HEK293 (cell line): ENCODE data around the gene C17orf113.

ENCODE experiments used
- FEZF1 ChIP-seq: fragments of 450-650 bp; formaldehyde crosslinking; IDR thresholded peaks from 2 replicates; pipeline ENCODE4 v1.5.1; 2016; ENCODE audit warnings: missing biosample characterization, missing genetic modification characterization
- GLIS2 ChIP-seq: fragments of 450-650 bp; formaldehyde crosslinking; IDR thresholded peaks from 2 replicates; pipeline ENCODE4 v1.5.1; 2016; ENCODE audit warnings: missing biosample characterization, missing genetic modification characterization
- IKZF3 ChIP-seq: fragments of 450-650 bp; IDR thresholded peaks from 2 replicates; pipeline ENCODE4 v1.5.0; 2018; ENCODE audit warnings: missing biosample characterization, mild to moderate bottlenecking, missing genetic modification characterization, moderate library complexity
- KLF16 ChIP-seq: fragments of 450-650 bp; formaldehyde crosslinking; IDR thresholded peaks from 2 replicates; pipeline ENCODE4 v1.5.1; 2017; ENCODE audit warnings: missing biosample characterization, missing genetic modification characterization
- MYNN ChIP-seq: fragments of 450-650 bp; formaldehyde crosslinking; IDR thresholded peaks from 2 replicates; pipeline ENCODE4 v1.5.1; 2016; ENCODE audit warnings: missing biosample characterization, missing genetic modification characterization, borderline replicate concordance
- SP2 ChIP-seq: fragments of 450-650 bp; formaldehyde crosslinking; IDR thresholded peaks from 2 replicates; pipeline ENCODE4 v1.5.1; 2016; ENCODE audit warnings: missing biosample characterization, missing genetic modification characterization
- SP3 ChIP-seq: fragments of 450-650 bp; formaldehyde crosslinking; IDR thresholded peaks from 2 replicates; pipeline ENCODE4 v1.5.1; 2016; ENCODE audit warnings: missing biosample characterization, missing genetic modification characterization
- SP7 ChIP-seq: fragments of 450-650 bp; formaldehyde crosslinking; IDR thresholded peaks from 2 replicates; pipeline ENCODE4 v1.5.1; 2016; ENCODE audit warnings: missing biosample characterization, missing genetic modification characterization
- TRIM28 ChIP-seq: IDR thresholded peaks from 2 replicates; pipeline ENCODE4 v1.6.1; 2011; ENCODE audit warnings: low read length, control low read depth, borderline replicate concordance
- YY1 ChIP-seq: fragments of 450-650 bp; formaldehyde crosslinking; IDR thresholded peaks from 2 replicates; pipeline ENCODE4 v1.5.1; 2018; ENCODE audit warnings: missing biosample characterization, missing genetic modification characterization
- ZBTB17 ChIP-seq: fragments of 450-650 bp; formaldehyde crosslinking; IDR thresholded peaks from 2 replicates; pipeline ENCODE4 v1.5.1; 2016; ENCODE audit warnings: missing biosample characterization, missing genetic modification characterization
- ZBTB20 ChIP-seq: fragments of 450-650 bp; formaldehyde crosslinking; IDR thresholded peaks from 2 replicates; pipeline ENCODE4 v1.5.1; 2016; ENCODE audit warnings: missing biosample characterization, missing genetic modification characterization
- ZBTB8A ChIP-seq: fragments of 450-650 bp; formaldehyde crosslinking; IDR thresholded peaks from 2 replicates; pipeline ENCODE4 v1.5.1; 2016; ENCODE audit warnings: missing biosample characterization, missing genetic modification characterization
- ZFP69B ChIP-seq: fragments of 450-650 bp; formaldehyde crosslinking; IDR thresholded peaks from 2 replicates; pipeline ENCODE4 v1.5.1; 2016; ENCODE audit warnings: missing biosample characterization, missing genetic modification characterization
- ZNF10 ChIP-seq: fragments of 450-650 bp; formaldehyde crosslinking; IDR thresholded peaks from 2 replicates; pipeline ENCODE4 v1.5.1; 2017; ENCODE audit warnings: missing biosample characterization, missing genetic modification characterization
- ZNF18 ChIP-seq: fragments of 450-650 bp; formaldehyde crosslinking; IDR thresholded peaks from 2 replicates; pipeline ENCODE4 v1.5.1; 2016; ENCODE audit warnings: missing biosample characterization, missing genetic modification characterization
- ZNF266 ChIP-seq: fragments of 450-650 bp; formaldehyde crosslinking; IDR thresholded peaks from 2 replicates; pipeline ENCODE4 v1.5.1; 2016; ENCODE audit warnings: missing biosample characterization, missing genetic modification characterization, low read depth
- ZNF324 ChIP-seq: fragments of 450-650 bp; formaldehyde crosslinking; IDR thresholded peaks from 2 replicates; pipeline ENCODE4 v1.5.1; 2016; ENCODE audit warnings: missing biosample characterization, missing genetic modification characterization
- ZNF335 ChIP-seq: fragments of 450-650 bp; formaldehyde crosslinking; conservative IDR thresholded peaks from 2 replicates; pipeline ENCODE4 v1.5.1; 2016; ENCODE audit warnings: missing biosample characterization, missing genetic modification characterization
- ZNF391 ChIP-seq: fragments of 450-650 bp; formaldehyde crosslinking; IDR thresholded peaks from 2 replicates; pipeline ENCODE4 v1.5.1; 2016; ENCODE audit warnings: low read depth, missing biosample characterization, missing genetic modification characterization, borderline replicate concordance
- ZNF610 ChIP-seq: fragments of 450-650 bp; formaldehyde crosslinking; IDR thresholded peaks from 2 replicates; pipeline ENCODE4 v1.5.1; 2016; ENCODE audit warnings: missing biosample characterization, missing genetic modification characterization, borderline replicate concordance
- ZNF660 ChIP-seq: fragments of 450-650 bp; IDR thresholded peaks from 2 replicates; pipeline ENCODE4 v1.5.1; 2018; ENCODE audit warnings: missing biosample characterization, mild to moderate bottlenecking, missing genetic modification characterization
- ZNF701 ChIP-seq: fragments of 450-650 bp; formaldehyde crosslinking; IDR thresholded peaks from 2 replicates; pipeline ENCODE4 v1.5.1; 2016; ENCODE audit warnings: missing biosample characterization, missing genetic modification characterization
- ZNF768 ChIP-seq: fragments of 450-650 bp; formaldehyde crosslinking; IDR thresholded peaks from 2 replicates; pipeline ENCODE4 v1.5.1; 2018; ENCODE audit warnings: missing biosample characterization, mild to moderate bottlenecking, missing genetic modification characterization
- ZNF843 ChIP-seq: fragments of 450-650 bp; formaldehyde crosslinking; IDR thresholded peaks from 2 replicates; pipeline ENCODE4 v1.5.1; 2016; ENCODE audit warnings: missing biosample characterization, missing genetic modification characterization
- ZSCAN30 ChIP-seq: fragments of 450-650 bp; IDR thresholded peaks from 2 replicates; pipeline ENCODE4 v1.5.1; 2018; ENCODE audit warnings: missing biosample characterization, mild to moderate bottlenecking, missing genetic modification characterization, moderate library complexity
- TF ChIP-seq, protein P1 (sequence below): fragments of 450-650 bp; formaldehyde crosslinking; IDR thresholded peaks from 2 replicates; pipeline ENCODE4 v1.5.1; 2016; ENCODE audit warnings: missing biosample characterization, missing genetic modification characterization
- TF ChIP-seq, protein P2 (sequence below): IDR thresholded peaks from 2 replicates; pipeline ENCODE4 v1.6.1; 2011; ENCODE audit warnings: mild to moderate bottlenecking, low read depth, low read length, borderline replicate concordance
- TF ChIP-seq, protein P3 (sequence below): fragments of 450-650 bp; formaldehyde crosslinking; conservative IDR thresholded peaks from 2 replicates; pipeline ENCODE4 v1.5.1; 2016; ENCODE audit warnings: low read depth, missing biosample characterization, missing genetic modification characterization
- TF ChIP-seq, protein P4 (sequence below): fragments of 450-650 bp; formaldehyde crosslinking; IDR thresholded peaks from 2 replicates; pipeline ENCODE4 v1.5.1; 2016; ENCODE audit warnings: missing biosample characterization, missing genetic modification characterization

The C17orf113 gene

DNA sequence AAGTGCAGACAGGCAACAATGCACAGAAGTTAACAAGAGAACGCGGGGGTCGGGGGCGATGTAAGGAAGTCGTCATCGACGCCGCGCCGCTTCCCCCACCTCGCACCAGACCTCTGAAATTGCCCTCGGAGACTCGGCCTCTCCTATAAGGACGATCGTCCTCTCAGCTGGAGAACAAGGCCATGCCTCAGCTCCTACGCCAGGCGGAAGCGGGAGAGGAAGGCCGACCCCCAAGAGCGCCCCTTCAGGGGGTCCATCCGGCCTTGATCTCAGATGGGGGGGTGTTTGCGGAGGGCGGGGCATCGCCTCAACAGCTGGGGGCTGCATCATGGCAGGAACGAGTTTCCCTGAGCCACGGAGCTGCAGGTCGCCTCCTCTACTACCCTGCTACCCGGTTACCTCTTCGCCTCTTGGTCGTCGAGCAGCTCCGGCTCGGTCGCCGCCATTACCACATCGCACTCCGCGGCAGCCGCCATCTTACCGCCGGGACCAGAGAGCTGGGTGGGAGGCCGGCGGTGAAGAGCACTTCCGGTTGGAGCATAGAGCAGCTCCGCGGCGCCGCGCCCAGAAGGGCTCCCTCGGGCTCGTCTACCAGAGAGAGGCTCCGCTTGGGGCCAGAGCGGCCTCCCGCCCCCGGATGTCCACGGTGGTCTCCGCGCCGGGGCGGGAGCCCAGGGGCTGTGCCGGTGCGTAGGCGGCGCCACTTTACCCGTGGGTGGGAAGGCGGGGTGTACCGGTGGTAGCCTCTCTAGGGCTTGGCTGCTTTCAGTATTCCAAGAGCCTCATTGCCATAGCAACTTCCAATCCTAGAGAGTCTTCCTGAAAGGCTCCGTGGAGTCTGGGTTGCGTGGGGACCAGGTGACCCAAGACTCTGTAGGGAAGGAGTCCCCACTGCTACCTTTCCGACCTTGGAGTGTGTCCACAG is 33.2 kb downstream of the C17orf113 start, which contains the start of gene DNAJC7 (continued):
- TF ChIP-seq ZNF701 (tag by site-specific recombination) (no peak), SP7 (peak; percentile 80), MYNN (peak; percentile 49; the same call in 1 of the 2 replicates), SP2 (tag by site-specific recombination) (peak; percentile 97), ZBTB20 (tag by site-specific recombination) (peak; percentile 37; the same call in 1 of the 2 replicates), ZNF843 (tag by site-specific recombination) (peak; percentile 56), KLF16 (tag by site-specific recombination) (peak; percentile 94), FEZF1 (tag by site-specific recombination) (peak; percentile 49), ZNF768 (tag by site-specific recombination) (no peak), YY1 (tag by site-specific recombination) (peak; percentile 99), GLIS2 (tag by site-specific recombination) (peak; percentile 100), ZFP69B (tag by site-specific recombination) (peak; percentile 27; the same call in 1 of the 2 replicates), SP3 (tag by site-specific recombination) (peak; percentile 96), ZNF335 (peak; percentile 74), ZNF610 (tag by site-specific recombination) (peak; percentile 75; the same call in 1 of the 2 replicates), ZBTB8A (tag by site-specific recombination) (peak; percentile 51), ZSCAN30 (peak; percentile 12; the same call in 1 of the 2 replicates), ZNF10 (peak; percentile 46; the same call in 1 of the 2 replicates), ZNF266 (tag by site-specific recombination) (no peak), ZNF391 (peak; percentile 65; the same call in 1 of the 2 replicates), ZBTB17 (tag by site-specific recombination) (peak; percentile 84), ZNF18 (0 out of 2 replicates have a peak, but pooled peaks have one; percentile 38), ZNF660 (tag by site-specific recombination) (peak; percentile 63), IKZF3 (tag by site-specific recombination) (peak; percentile 74; the same call in 1 of the 2 replicates), TRIM28 (peak; percentile 89; the same call in 1 of the 2 replicates), ZNF324 (tag by site-specific recombination) (peak; percentile 67)
- TF ChIP-seq, protein P1, sequence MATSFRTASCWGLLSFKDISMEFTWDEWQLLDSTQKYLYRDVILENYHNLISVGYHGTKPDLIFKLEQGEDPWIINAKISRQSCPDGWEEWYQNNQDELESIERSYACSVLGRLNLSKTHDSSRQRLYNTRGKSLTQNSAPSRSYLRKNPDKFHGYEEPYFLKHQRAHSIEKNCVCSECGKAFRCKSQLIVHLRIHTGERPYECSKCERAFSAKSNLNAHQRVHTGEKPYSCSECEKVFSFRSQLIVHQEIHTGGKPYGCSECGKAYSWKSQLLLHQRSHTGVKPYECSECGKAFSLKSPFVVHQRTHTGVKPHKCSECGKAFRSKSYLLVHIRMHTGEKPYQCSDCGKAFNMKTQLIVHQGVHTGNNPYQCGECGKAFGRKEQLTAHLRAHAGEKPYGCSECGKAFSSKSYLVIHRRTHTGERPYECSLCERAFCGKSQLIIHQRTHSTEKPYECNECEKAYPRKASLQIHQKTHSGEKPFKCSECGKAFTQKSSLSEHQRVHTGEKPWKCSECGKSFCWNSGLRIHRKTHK (tag by site-specific recombination): no peak
- TF ChIP-seq, protein P2, sequence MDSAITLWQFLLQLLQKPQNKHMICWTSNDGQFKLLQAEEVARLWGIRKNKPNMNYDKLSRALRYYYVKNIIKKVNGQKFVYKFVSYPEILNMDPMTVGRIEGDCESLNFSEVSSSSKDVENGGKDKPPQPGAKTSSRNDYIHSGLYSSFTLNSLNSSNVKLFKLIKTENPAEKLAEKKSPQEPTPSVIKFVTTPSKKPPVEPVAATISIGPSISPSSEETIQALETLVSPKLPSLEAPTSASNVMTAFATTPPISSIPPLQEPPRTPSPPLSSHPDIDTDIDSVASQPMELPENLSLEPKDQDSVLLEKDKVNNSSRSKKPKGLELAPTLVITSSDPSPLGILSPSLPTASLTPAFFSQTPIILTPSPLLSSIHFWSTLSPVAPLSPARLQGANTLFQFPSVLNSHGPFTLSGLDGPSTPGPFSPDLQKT: peak; percentile 67; the same call in 1 of the 2 replicates
- TF ChIP-seq, protein P3, sequence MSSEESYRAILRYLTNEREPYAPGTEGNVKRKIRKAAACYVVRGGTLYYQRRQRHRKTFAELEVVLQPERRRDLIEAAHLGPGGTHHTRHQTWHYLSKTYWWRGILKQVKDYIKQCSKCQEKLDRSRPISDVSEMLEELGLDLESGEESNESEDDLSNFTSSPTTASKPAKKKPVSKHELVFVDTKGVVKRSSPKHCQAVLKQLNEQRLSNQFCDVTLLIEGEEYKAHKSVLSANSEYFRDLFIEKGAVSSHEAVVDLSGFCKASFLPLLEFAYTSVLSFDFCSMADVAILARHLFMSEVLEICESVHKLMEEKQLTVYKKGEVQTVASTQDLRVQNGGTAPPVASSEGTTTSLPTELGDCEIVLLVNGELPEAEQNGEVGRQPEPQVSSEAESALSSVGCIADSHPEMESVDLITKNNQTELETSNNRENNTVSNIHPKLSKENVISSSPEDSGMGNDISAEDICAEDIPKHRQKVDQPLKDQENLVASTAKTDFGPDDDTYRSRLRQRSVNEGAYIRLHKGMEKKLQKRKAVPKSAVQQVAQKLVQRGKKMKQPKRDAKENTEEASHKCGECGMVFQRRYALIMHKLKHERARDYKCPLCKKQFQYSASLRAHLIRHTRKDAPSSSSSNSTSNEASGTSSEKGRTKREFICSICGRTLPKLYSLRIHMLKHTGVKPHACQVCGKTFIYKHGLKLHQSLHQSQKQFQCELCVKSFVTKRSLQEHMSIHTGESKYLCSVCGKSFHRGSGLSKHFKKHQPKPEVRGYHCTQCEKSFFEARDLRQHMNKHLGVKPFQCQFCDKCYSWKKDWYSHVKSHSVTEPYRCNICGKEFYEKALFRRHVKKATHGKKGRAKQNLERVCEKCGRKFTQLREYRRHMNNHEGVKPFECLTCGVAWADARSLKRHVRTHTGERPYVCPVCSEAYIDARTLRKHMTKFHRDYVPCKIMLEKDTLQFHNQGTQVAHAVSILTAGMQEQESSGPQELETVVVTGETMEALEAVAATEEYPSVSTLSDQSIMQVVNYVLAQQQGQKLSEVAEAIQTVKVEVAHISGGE (tag by site-specific recombination): peak; percentile 97
- TF ChIP-seq, protein P4, sequence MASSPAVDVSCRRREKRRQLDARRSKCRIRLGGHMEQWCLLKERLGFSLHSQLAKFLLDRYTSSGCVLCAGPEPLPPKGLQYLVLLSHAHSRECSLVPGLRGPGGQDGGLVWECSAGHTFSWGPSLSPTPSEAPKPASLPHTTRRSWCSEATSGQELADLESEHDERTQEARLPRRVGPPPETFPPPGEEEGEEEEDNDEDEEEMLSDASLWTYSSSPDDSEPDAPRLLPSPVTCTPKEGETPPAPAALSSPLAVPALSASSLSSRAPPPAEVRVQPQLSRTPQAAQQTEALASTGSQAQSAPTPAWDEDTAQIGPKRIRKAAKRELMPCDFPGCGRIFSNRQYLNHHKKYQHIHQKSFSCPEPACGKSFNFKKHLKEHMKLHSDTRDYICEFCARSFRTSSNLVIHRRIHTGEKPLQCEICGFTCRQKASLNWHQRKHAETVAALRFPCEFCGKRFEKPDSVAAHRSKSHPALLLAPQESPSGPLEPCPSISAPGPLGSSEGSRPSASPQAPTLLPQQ (tag by site-specific recombination): peak; percentile 67; the same call in 1 of the 2 replicates
